Measurements from ENCODE around the gene C14orf132. TPM values are rescaled to one million over a fixed set of nuclear protein-coding genes. Genes with fewer than 3 reads are reported as not detected.

The C14orf132 gene
- total and polyA plus RNA-seq, 2 experiments from 2014 or later = 13.9 to 14.1 TPM

DNA sequence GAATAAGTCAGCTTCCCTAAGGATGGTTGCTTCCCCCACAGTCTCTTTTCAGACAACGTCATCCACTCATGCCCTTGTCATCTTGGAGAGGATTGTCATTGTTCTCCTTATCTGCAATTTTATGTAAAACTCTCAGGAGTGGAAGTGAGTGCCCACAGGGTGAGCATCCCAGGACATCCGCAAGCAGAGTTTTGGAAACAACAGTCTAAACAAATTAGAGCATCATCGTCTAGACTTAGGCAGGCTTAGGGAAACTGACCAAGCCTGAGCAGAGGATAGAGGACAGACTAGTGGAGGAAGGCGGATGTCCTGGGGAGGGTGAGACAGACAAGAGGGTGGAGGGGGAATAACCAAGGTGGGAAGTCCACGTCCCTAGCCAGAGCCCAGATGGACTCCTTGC is 101.8 kb downstream of the C14orf132 start:
- Histone ChIP-seq H3K27ac (no peak overlapping the region), H3K36me3 (no peaks in the 10 kb centered on the region), H3K4me3 (no peak overlapping the region), H3K4me1 (ENCODE audit: low read depth) (no peaks in the 10 kb centered on the region), H3K27me3 (no peaks in the 10 kb centered on the region), H3K9me3 (ENCODE audit: low read depth) (no peaks in the 10 kb centered on the region)
- no peak for DNase-seq (ENCODE audit: low read depth in 1 of 2, low spot score in 1 of 2)
- TF ChIP-seq, protein P1, sequence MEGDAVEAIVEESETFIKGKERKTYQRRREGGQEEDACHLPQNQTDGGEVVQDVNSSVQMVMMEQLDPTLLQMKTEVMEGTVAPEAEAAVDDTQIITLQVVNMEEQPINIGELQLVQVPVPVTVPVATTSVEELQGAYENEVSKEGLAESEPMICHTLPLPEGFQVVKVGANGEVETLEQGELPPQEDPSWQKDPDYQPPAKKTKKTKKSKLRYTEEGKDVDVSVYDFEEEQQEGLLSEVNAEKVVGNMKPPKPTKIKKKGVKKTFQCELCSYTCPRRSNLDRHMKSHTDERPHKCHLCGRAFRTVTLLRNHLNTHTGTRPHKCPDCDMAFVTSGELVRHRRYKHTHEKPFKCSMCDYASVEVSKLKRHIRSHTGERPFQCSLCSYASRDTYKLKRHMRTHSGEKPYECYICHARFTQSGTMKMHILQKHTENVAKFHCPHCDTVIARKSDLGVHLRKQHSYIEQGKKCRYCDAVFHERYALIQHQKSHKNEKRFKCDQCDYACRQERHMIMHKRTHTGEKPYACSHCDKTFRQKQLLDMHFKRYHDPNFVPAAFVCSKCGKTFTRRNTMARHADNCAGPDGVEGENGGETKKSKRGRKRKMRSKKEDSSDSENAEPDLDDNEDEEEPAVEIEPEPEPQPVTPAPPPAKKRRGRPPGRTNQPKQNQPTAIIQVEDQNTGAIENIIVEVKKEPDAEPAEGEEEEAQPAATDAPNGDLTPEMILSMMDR (IDR thresholded peaks at IDR 0.05; ENCODE audit: low read depth, low read length) = no peak

Other genes with a start within 250 kb of the C14orf132 start
- 0.67 and 1.3 TPM in 2 replicates for gene TUNAR, start 162.5 kb upstream of the C14orf132 start, total RNA-seq
- gene TUNAR, start 162.5 kb upstream of the C14orf132 start, polyA plus RNA-seq = 0.18 and 2.9 TPM in 2 replicates
- 0.45 and 0.49 TPM in 2 replicates for gene BDKRB2, start 165.5 kb downstream of the C14orf132 start, total RNA-seq
- gene BDKRB2, start 165.5 kb downstream of the C14orf132 start, polyA plus RNA-seq = 0.57 TPM in 1 of 2 replicates, not detected in the other
- 0.09 and 0.42 TPM in 2 replicates for gene BDKRB1, start 216.8 kb downstream of the C14orf132 start, total RNA-seq
- not detected in 2 replicates for gene BDKRB1, start 216.8 kb downstream of the C14orf132 start, polyA plus RNA-seq